Endothelial cell of umbilical vein (primary cell): ENCODE data around the gene FHIT. TPM values are rescaled to one million over a fixed set of nuclear protein-coding genes. Genes with fewer than 3 reads are reported as not detected.

ENCODE experiments used
- BruUV-seq: library from RNA; stranded (reverse); fragments of 400-500 nt; replicated peaks from 2 replicates; lab custom pipeline; 2021; lab: Mats Ljungman, UMichigan
- CTCF ChIA-PET: fragments of 300-600, 350-600 bp; sonication (Branson Sonifier 250); formaldehyde crosslinking; loops from one replicate; lab custom pipeline; 2021; ENCODE audit warnings: antibody characterized with exemption, inconsistent platforms; lab: Charles Lee
- POLR2A ChIA-PET: fragments of 300-600, 350-600 bp; sonication (Branson Sonifier 250); formaldehyde crosslinking; loops from one replicate; lab custom pipeline; 2021; ENCODE audit warnings: antibody characterized with exemption, inconsistent platforms; lab: Charles Lee
- DNase-seq: peaks from one replicate; pipeline ENCODE4 v3.0.0-alpha.2; 2011; ENCODE audit warnings: low read depth, low spot score
- FAIRE-seq: peaks from 2 replicates; lab custom pipeline; 2011; peaks lifted over from hg19 to GRCh38; lab: Jason Lieb, UNC
- H2AFZ ChIP-seq: 2 replicates; pipeline ENCODE4 v1.6.0; 2012; ENCODE audit warnings: low read depth, low read length, control low read depth, inconsistent platforms
- H3K27ac ChIP-seq: 2 replicates; pipeline ENCODE4 v1.5.1; 2011; ENCODE audit warnings: low read depth, mild to moderate bottlenecking, control low read depth, low read length, moderate library complexity; ENCODE audit not compliant: insufficient read depth
- H3K27me3 ChIP-seq, 2 experiments: 2 replicates each; pipeline versions ENCODE4 v1.6.0 to v1.6.1; 2011; ENCODE audit warnings: low read length in 2 of 2, mixed read lengths in 1 of 2; ENCODE audit not compliant: control insufficient read depth in 2 of 2, insufficient read depth in 2 of 2
- H3K36me3 ChIP-seq, 2 experiments: 2 replicates in 1 of 2; 3 replicates in 1 of 2; pipeline ENCODE4 v1.5.1; 2011; ENCODE audit warnings: low read length in 2 of 2, mild to moderate bottlenecking in 1 of 2, moderate library complexity in 1 of 2; ENCODE audit not compliant: control insufficient read depth in 2 of 2, insufficient read depth in 2 of 2; ENCODE audit errors: extremely low read depth in 1 of 2
- H3K4me1 ChIP-seq: 3 replicates; pipeline ENCODE4 v1.5.1; 2011; ENCODE audit warnings: mild to moderate bottlenecking, low read length; ENCODE audit not compliant: control insufficient read depth, insufficient read depth; ENCODE audit errors: extremely low read depth
- H3K4me2 ChIP-seq: 2 replicates; pipeline ENCODE4 v1.6.1; 2011; ENCODE audit warnings: low read length, control low read depth, mixed read lengths; ENCODE audit not compliant: insufficient read depth
- H3K4me3 ChIP-seq, 3 experiments: fragments of 200-600 bp in 1 of 3; sonication (generic), shearing (Covaris generic) in 1 of 3; replicated peaks in 1 of 3; 2 replicates each; pipeline ENCODE4 v1.5.1; 2011 to 2016; ENCODE audit warnings: control low read depth in 3 of 3, low read length in 3 of 3, mild to moderate bottlenecking in 2 of 3, inconsistent platforms in 1 of 3, low read depth in 1 of 3, moderate library complexity in 1 of 3; ENCODE audit not compliant: insufficient read depth in 1 of 3
- H3K79me2 ChIP-seq: 2 replicates; pipeline ENCODE4 v1.6.0; 2012; ENCODE audit warnings: low read length, inconsistent platforms; ENCODE audit not compliant: control insufficient read depth, insufficient read depth
- H3K9ac ChIP-seq: replicated peaks from 2 replicates; pipeline ENCODE3; 2011; ENCODE audit warnings: low read length, control low read depth; ENCODE audit not compliant: insufficient read depth; ENCODE audit errors: extremely low read depth
- H3K9me1 ChIP-seq: replicated peaks from 3 replicates; pipeline ENCODE4 v1.6.0; 2011; ENCODE audit warnings: mild to moderate bottlenecking, low read length; ENCODE audit not compliant: control insufficient read depth, insufficient read depth; ENCODE audit errors: extremely low read depth
- H3K9me3 ChIP-seq: replicated peaks from 2 replicates; pipeline ENCODE4 v1.5.1; 2012; ENCODE audit warnings: low read length, inconsistent platforms; ENCODE audit not compliant: control insufficient read depth, insufficient read depth
- H4K20me1 ChIP-seq: replicated peaks from 2 replicates; pipeline ENCODE3; 2011; ENCODE audit warnings: mild to moderate bottlenecking, low read length; ENCODE audit not compliant: control insufficient read depth, insufficient read depth; ENCODE audit errors: extremely low read depth
- CTCF ChIP-seq, 2 donors: IDR thresholded peaks; 1 replicate in 1 of 2; 2 replicates in 1 of 2; pipeline ENCODE4 v1.5.1; 2011; ENCODE audit warnings: low read length in 2 of 2, mild to moderate bottlenecking in 2 of 2, moderate library complexity in 2 of 2, control low read depth in 1 of 2, inconsistent platforms in 1 of 2, low read depth in 1 of 2; ENCODE audit not compliant: insufficient read depth in 1 of 2; ENCODE audit errors: extremely low read depth in 1 of 2
- EZH2 ChIP-seq: IDR thresholded peaks from 2 replicates; pipeline ENCODE4 v1.6.1; 2012; ENCODE audit warnings: borderline replicate concordance, low read depth, mild to moderate bottlenecking, moderate library complexity, low read length, inconsistent platforms; ENCODE audit not compliant: severe bottlenecking
- FOS ChIP-seq: IDR thresholded peaks from 2 replicates; pipeline ENCODE4 v1.6.1; 2011; ENCODE audit warnings: mild to moderate bottlenecking, low read length, moderate library complexity, borderline replicate concordance; ENCODE audit not compliant: insufficient read depth
- GATA2 ChIP-seq: IDR thresholded peaks from 2 replicates; pipeline ENCODE4 v1.7.0; 2011; ENCODE audit warnings: low read depth, mild to moderate bottlenecking, moderate library complexity, mixed read lengths, low read length; ENCODE audit not compliant: insufficient read length, insufficient read depth
- JUN ChIP-seq: IDR thresholded peaks from 2 replicates; pipeline ENCODE4 v1.6.1; 2011; ENCODE audit warnings: borderline replicate concordance, low read depth; ENCODE audit not compliant: insufficient read length, insufficient read depth
- MAX ChIP-seq: IDR thresholded peaks from 2 replicates; pipeline ENCODE4 v1.6.1; 2011; ENCODE audit not compliant: insufficient read depth, insufficient read length
- MYC ChIP-seq: IDR thresholded peaks from one replicate; pipeline ENCODE4 v1.6.1; 2011; ENCODE audit warnings: mild to moderate bottlenecking, low read depth, low read length
- POLR2A ChIP-seq: IDR thresholded peaks from 2 replicates; pipeline ENCODE4 v1.6.1; 2012; ENCODE audit warnings: low read depth, mild to moderate bottlenecking, control low read depth, low read length
- POLR2AphosphoS5 ChIP-seq: IDR thresholded peaks from 2 replicates; pipeline ENCODE4 v1.6.1; 2012; ENCODE audit warnings: low read depth, mild to moderate bottlenecking, control low read depth, low read length, moderate library complexity; ENCODE audit not compliant: insufficient read depth
- dilution Hi-C: fragments of 300-500 bp; cut with MboI; formaldehyde crosslinking; loops from one replicate; pipeline ENCODE4 v1.15.0; 2019; ENCODE audit warnings: low sequenced_read_pairs; ENCODE audit not compliant: extremely low pct_ligation_motif_present
- intact Hi-C: fragments of 100-400 bp; cut with micrococcal nuclease; formaldehyde crosslinking; loops from one replicate; pipeline ENCODE4 v1.10.0; 2022
- polyA plus RNA-seq, 4 experiments: library from polyadenylated mRNA; depleted of rRNA in 3 of 4; stranded (reverse) in 3 of 4; unstranded in 1 of 4; fragments of >200 nt; gene quantifications; 2 replicates each; pipeline versions ENCODE4 v1.2.1 to v1.2.3, GENCODE V29; 2011 to 2012; ENCODE audit warnings: missing spikeins in 1 of 4
- total RNA-seq: library from RNA; stranded (reverse); gene quantifications from 2 replicates; pipeline ENCODE4 v1.2.3, GENCODE V29; 2021

FHIT gene
- total and polyA plus RNA-seq, 2 donors (not counting 3 experiments of a cell fraction or from before 2014, with no cell fraction given), result 0.47 to 2.2 TPM

- dilution Hi-C loops (no loop called here), intact Hi-C loops (no loop called here)
- H3K27me3 ChIP-seq, result no peaks in the 10 kb centered on the region
- no peaks in the 10 kb centered on the region for H3K9me1 ChIP-seq
- H2AFZ ChIP-seq, result no peak overlapping the region
- no peak overlapping the region for H3K27ac ChIP-seq
- H4K20me1 ChIP-seq, result no peaks in the 10 kb centered on the region
- no TSS peak for BruUV-seq
- no peak overlapping the region for H3K9ac ChIP-seq
- no peaks in the 10 kb centered on the region for H3K36me3 ChIP-seq
- FAIRE-seq (no peak), DNase-seq (no peak)
- ChIA-PET POLR2A (no interaction called here), CTCF (no interaction called here)
- H3K79me2 ChIP-seq, result no peaks in the 10 kb centered on the region
- no peaks in the 10 kb centered on the region for H3K4me1 ChIP-seq
- TF ChIP-seq GATA2, result no peak
- TF ChIP-seq MYC, result no peak
- TF ChIP-seq POLR2A, result no peak
- TF ChIP-seq CTCF (IDR thresholded peaks at IDR 0.05; ENCODE audit: extremely low read depth in 1 of 2, insufficient read depth in 1 of 2, low read depth in 1 of 2, low read length in 2 of 2), result no peak
- no peak for TF ChIP-seq MAX
- no peak for TF ChIP-seq JUN
- no peak for TF ChIP-seq EZH2
- no peak for TF ChIP-seq POLR2AphosphoS5
- TF ChIP-seq FOS, result no peak
- H3K4me2 ChIP-seq, result no peak overlapping the region
- H3K9me3 ChIP-seq, result no peaks in the 10 kb centered on the region
- no peak overlapping the region for H3K4me3 ChIP-seq
Observed at GRCh38 chr3:59795756-59796155, 1455.5 kb downstream of the FHIT start.
